Measurements from ENCODE around the gene LRRC56.

Gene LRRC56

GRCh38 chr11:598005-598680 is 60.8 kb downstream of the LRRC56 start:
- DNase-seq (ENCODE audit: low spot score): no peak

GRCh38 chr11:601573-602245 is 64.4 kb downstream of the LRRC56 start:
- DNase-seq (ENCODE audit: low spot score): no peak

- no peak for DNase-seq (ENCODE audit: low spot score)
Measured at GRCh38 chr11:603154-603553, 65.8 kb downstream of the LRRC56 start.

All from NAMALWA (cell line).